Sigmoid colon (tissue), 7 donors: ENCODE measurements around the gene WDR53. TPM values are rescaled to one million over a fixed set of nuclear protein-coding genes. Genes with fewer than 3 reads are reported as not detected.
A peak's percentile ranks its signal among the peaks of the same experiment; 100 is the strongest.

Experiments
- DNase-seq: peaks from one replicate; pipeline ENCODE4 v3.0.0-alpha.2; 2019
- H3K27ac ChIP-seq, 4 donors: fragments of 200-600 bp; sonication (generic); one replicate each; pipeline ENCODE4 v1.5.1; 2016 to 2019; ENCODE audit warnings: mild to moderate bottlenecking in 1 of 4
- H3K27me3 ChIP-seq, 3 donors: fragments of 200-600 bp; sonication (generic); one replicate each; pipeline ENCODE4 v1.5.1; 2019; ENCODE audit warnings: mild to moderate bottlenecking in 1 of 3
- H3K36me3 ChIP-seq, 4 donors: fragments of 200-600 bp; sonication (generic); one replicate each; pipeline ENCODE4 v1.5.1; 2016 to 2019
- H3K4me1 ChIP-seq, 4 donors: fragments of 200-600 bp; sonication (generic); one replicate each; pipeline ENCODE4 v1.5.1; 2017 to 2019
- H3K4me3 ChIP-seq, 4 donors: fragments of 200-600 bp; sonication (generic); one replicate each; pipeline ENCODE4 v1.5.1; 2017 to 2019; ENCODE audit warnings: mild to moderate bottlenecking in 2 of 4, moderate library complexity in 1 of 4
- H3K9me3 ChIP-seq, 4 donors: fragments of 200-600 bp in 3 of 4; sonication (generic) in 3 of 4; one replicate each; pipeline versions ENCODE4 v1.5.1 to v1.6.1; 2013 to 2019
- EP300 ChIP-seq, 4 donors: sonication (generic); formaldehyde crosslinking; IDR thresholded peaks; one replicate each; pipeline ENCODE4 v1.6.1; 2017; ENCODE audit warnings: antibody characterized with exemption in 4 of 4
- POLR2A ChIP-seq, 2 donors: fragments of 450-650 bp; IDR thresholded peaks; one replicate each; pipeline ENCODE4 v1.6.1; 2016; ENCODE audit warnings: antibody characterized with exemption in 2 of 2, mild to moderate bottlenecking in 2 of 2, moderate library complexity in 2 of 2
- POLR2AphosphoS5 ChIP-seq, 4 donors: sonication (generic); formaldehyde crosslinking; IDR thresholded peaks; one replicate each; pipeline ENCODE4 v1.6.1; 2017; ENCODE audit warnings: antibody characterized with exemption in 4 of 4
- WGBS, 2 donors: extraction: QIAGEN DNeasy Blood & Tissue Kit; methylation state at CpG; one replicate each; pipeline ENCODE4 v1.1.7; 2013; 5-methylcytosine and 5-hydroxymethylcytosine counted together
- intact Hi-C: fragments of 100-400 bp; cut with DNase I; formaldehyde crosslinking; loops from one replicate; pipeline ENCODE4 v1.15.1; 2023
- polyA plus RNA-seq, 3 donors: library from polyadenylated mRNA; stranded (reverse); fragments of 200-250 nt; gene quantifications; one replicate each; pipeline ENCODE4 v1.2.3, GENCODE V29; 2013
- total RNA-seq, 4 donors: library from RNA; depleted of rRNA; stranded (reverse); fragments of >200 nt; gene quantifications; one replicate each; pipeline ENCODE4 v1.1.0, GENCODE V29; 2016
- TF ChIP-seq, protein P1 (sequence below), 4 experiments: fragments of 450-650 bp in 3 of 4; fragments of 200-600 bp in 1 of 4; IDR thresholded peaks; one replicate each; pipeline ENCODE4 v1.5.1; 2016 to 2019; ENCODE audit warnings: antibody characterized with exemption in 4 of 4, mild to moderate bottlenecking in 3 of 4, moderate library complexity in 2 of 4
- donor health status: healthy with polysubstance abuse.
- donor health status: Bipolar disorder and iron deficiency.
- donor health status: healthy.

Gene WDR53
- total and polyA plus RNA-seq, 7 donors, result 2.9 to 11.4 (median 6.2) TPM

DNA sequence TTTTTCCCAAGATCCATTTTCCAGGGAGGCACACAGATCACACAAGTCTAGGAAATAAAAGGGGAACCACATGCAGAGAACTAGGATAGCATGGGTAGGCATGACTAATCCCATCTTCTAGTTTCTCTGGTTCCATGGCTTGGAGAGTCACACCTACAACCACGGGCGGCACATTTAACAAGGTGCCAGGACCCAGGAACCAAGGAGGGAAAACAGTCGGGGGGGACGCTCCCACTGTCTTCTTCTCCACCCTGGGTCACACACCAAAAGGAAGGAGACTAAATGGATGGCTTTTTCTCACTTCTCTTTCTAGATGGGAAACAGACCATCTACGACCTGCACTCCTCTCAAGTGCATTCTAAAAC lies 48.7 kb downstream of the WDR53 start:
- no peaks in the 10 kb centered on the region for H3K27me3 ChIP-seq
- H3K36me3 ChIP-seq, result no peaks in the 10 kb centered on the region
- DNase-seq, result no peak
- intact Hi-C loops, result loop anchor here (1.0 kb wide), 1 partner anchor 266 kb away; no protein-coding TSS in a partner anchor
- 74 to 85% methylated on average over 5 of the region's 5 CpGs for whole genome bisulfite sequencing, 2 donors
- no peaks in the 10 kb centered on the region for H3K4me1 ChIP-seq
- H3K27ac ChIP-seq, result no peak overlapping the region
- peaks cover 0 to 24% (median 5%) of the 10 kb centered on the region in 4 donors for H3K9me3 ChIP-seq
- H3K4me3 ChIP-seq, result no peak overlapping the region
- no peak for TF ChIP-seq POLR2AphosphoS5 (IDR thresholded peaks at IDR 0.05)
- no peak for TF ChIP-seq EP300 (IDR thresholded peaks at IDR 0.05)
- no peak for TF ChIP-seq POLR2A (IDR thresholded peaks at IDR 0.05)
- TF ChIP-seq, protein P1, sequence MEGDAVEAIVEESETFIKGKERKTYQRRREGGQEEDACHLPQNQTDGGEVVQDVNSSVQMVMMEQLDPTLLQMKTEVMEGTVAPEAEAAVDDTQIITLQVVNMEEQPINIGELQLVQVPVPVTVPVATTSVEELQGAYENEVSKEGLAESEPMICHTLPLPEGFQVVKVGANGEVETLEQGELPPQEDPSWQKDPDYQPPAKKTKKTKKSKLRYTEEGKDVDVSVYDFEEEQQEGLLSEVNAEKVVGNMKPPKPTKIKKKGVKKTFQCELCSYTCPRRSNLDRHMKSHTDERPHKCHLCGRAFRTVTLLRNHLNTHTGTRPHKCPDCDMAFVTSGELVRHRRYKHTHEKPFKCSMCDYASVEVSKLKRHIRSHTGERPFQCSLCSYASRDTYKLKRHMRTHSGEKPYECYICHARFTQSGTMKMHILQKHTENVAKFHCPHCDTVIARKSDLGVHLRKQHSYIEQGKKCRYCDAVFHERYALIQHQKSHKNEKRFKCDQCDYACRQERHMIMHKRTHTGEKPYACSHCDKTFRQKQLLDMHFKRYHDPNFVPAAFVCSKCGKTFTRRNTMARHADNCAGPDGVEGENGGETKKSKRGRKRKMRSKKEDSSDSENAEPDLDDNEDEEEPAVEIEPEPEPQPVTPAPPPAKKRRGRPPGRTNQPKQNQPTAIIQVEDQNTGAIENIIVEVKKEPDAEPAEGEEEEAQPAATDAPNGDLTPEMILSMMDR (IDR thresholded peaks at IDR 0.05), result no peak

DNA sequence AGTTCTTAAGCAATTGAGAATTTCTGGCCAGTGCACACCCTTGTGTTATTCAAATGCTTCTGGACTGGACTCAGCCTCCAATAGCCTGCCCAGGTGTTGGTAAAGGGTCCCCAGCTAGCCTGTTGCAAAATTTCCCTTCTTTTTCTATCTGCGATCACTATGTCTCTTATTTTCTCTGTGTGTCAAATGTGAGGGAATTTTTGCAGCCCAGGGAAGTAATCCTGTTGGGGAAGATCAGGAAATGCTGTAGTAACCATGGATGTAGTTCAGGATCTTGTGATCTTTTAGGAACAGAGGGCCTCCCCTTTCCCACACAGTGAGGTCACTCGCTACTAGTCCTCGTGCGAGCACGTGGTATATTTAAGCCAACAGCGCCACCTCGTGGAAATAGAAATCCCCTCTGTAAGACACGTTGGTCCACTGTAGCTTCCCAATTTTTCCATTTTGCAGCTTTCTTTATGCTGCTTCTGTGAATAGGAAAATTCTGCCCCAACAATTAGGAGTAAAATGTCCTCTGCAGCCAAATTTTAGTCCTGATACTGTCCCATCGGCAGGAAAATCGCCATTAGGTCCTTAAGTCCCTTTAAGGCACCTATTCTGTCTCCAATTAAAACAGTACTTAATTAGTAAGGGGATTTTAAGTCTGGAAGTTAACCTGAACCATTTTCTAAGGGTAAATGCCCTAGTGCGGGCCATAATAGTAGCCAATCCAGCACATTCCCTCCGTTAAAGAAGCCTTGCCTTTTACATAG lies 49.2 kb downstream of the WDR53 start:
- Histone ChIP-seq H3K9me3 (peaks cover 0 to 24% (median 5%) of the 10 kb centered on the region in 4 donors), H3K4me3 (no peak overlapping the region), H3K4me1 (no peaks in the 10 kb centered on the region), H3K27ac (no peak overlapping the region), H3K36me3 (no peaks in the 10 kb centered on the region), H3K27me3 (no peaks in the 10 kb centered on the region)
- TF ChIP-seq, protein P1 (IDR thresholded peaks at IDR 0.05), result peak; percentile 48 to 69 (median 52)
- no peak for TF ChIP-seq POLR2AphosphoS5 (IDR thresholded peaks at IDR 0.05)
- peak; percentile 82 for DNase-seq
- WGBS, 2 donors, result 52% methylated on average over 12 of the region's 12 CpGs
- intact Hi-C loops, result loop anchor here (1.0 kb wide), 1 partner anchor 266 kb away; no protein-coding TSS in a partner anchor

DNA sequence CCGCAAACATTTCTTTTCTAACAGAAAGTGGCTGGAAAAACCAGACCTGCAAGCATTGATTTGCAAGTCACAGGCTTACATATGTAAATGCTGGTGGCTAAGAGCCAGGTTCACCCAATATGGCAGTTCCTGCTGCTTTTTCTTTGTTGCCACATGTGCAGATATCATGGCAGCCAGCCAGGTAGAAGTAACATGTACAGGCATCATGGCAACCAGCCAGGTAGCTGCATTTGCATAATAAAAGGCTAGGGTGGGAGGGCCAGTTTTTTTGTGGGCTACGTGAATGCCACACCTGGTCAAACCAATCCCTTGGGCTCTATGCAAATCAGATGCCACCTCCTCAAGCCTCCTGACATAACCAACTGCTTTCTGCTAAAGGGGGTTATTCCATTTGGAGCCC lies 50.4 kb downstream of the WDR53 start:
- Histone ChIP-seq H3K36me3 (no peaks in the 10 kb centered on the region), H3K4me3 (no peak overlapping the region), H3K9me3 (peaks cover 0 to 24% (median 5%) of the 10 kb centered on the region in 4 donors), H3K27me3 (no peaks in the 10 kb centered on the region), H3K4me1 (no peaks in the 10 kb centered on the region), H3K27ac (no peak overlapping the region)
- intact Hi-C loops, result no loop called here
- DNase-seq, result no peak
- 76 to 82% methylated on average over 2 of the region's 2 CpGs for WGBS, 2 donors
- no peak for TF ChIP-seq POLR2A (IDR thresholded peaks at IDR 0.05)
- TF ChIP-seq, protein P1 (IDR thresholded peaks at IDR 0.05), result no peak
- no peak for TF ChIP-seq POLR2AphosphoS5 (IDR thresholded peaks at IDR 0.05)
- TF ChIP-seq EP300 (IDR thresholded peaks at IDR 0.05), result no peak

DNA sequence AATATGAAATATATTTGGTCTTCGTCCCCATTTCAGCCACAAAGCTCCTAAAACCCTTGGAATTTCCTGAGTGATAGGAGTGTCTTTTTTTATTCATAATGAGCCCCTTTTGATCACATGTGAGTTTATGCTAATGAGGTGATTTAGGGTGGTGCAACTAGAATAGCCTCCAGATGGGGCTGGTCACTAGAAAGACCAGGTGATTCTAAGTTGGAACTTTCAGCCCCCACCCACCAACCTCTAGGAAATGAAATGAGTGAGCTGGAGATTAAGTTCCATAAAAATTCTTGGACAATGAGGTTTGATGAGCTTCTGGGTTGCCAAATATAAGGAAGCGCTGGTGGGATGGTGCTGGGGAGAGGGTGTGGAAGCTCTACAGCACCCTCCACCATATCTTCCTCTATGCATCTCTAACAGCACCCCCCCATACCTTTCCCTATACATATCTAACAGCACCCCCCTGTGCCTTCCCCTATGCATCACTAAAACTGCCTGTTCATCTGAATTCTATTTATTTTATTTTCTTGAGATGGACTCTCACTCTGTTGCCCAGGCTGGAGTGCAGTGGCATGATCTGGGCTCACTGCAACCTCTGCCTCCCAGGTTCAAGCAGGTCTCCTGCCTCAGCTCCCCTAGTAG lies 51.1 kb downstream of the WDR53 start:
- Histone ChIP-seq H3K4me1 (no peaks in the 10 kb centered on the region), H3K27ac (no peak overlapping the region), H3K9me3 (peaks cover 0 to 24% (median 5%) of the 10 kb centered on the region in 4 donors), H3K36me3 (no peaks in the 10 kb centered on the region), H3K27me3 (no peaks in the 10 kb centered on the region), H3K4me3 (no peak overlapping the region)
- intact Hi-C loops, result no loop called here
- TF ChIP-seq POLR2AphosphoS5 (IDR thresholded peaks at IDR 0.05) (no peak), POLR2A (IDR thresholded peaks at IDR 0.05) (no peak), EP300 (IDR thresholded peaks at IDR 0.05) (no peak)
- no peak for DNase-seq
- 85 to 90% methylated on average over 2 of the region's 2 CpGs for WGBS, 2 donors

DNA sequence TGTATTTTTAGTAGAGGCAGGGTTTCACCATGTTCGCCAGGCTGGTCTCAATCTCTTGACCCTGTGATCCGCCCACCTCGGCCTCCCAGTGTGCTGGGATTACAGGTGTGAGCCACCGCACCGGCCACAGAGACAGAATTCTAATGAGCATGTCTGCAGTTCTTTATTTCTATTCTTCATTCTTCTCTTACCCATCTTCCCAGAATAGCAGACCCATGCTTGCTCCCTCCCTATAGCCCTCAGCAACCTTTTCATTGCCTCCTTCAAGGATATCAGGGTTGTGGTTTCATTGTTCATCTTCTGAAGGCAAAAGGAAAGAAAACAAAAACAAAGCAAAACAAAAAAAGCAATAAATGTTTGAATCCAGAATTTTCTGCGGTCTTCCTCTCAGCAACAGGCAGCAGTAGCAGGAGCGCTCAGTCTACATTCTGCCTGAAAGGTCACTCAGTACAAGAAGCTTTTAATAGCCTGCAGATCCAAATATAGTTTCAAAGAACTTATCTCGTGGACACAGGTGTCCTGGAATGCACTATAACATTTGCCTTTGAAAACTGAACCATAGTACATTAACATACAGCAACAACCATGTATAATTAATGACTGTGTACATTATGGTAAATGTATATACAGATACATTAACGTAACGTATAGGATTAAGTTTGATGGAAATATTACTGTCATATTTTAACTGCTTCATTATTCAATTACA lies 53.3 kb downstream of the WDR53 start, which contains the start of gene SMCO1:
SMCO1 (minus strand) TSS at position 434 of the 709 bp plus-strand sequence; CDS start at position 297, 137 bp downstream.
- H3K4me3 ChIP-seq, result no peak within 1 kb of the TSS
- intact Hi-C loops, result no loop called here
- TF ChIP-seq POLR2A (IDR thresholded peaks at IDR 0.05) (no peak), EP300 (IDR thresholded peaks at IDR 0.05) (no peak)
- TF ChIP-seq, protein P1 (IDR thresholded peaks at IDR 0.05), result no peak
- no peaks in the 10 kb centered on the region for H3K36me3 ChIP-seq
- peaks cover 0 to 19% (median 5%) of the 10 kb centered on the region in 4 donors for H3K9me3 ChIP-seq
- DNase-seq, result no peak
- H3K27me3 ChIP-seq, result no peaks in the 10 kb centered on the region
- 92% methylated on average over 10 of the region's 10 CpGs for WGBS, 2 donors
- no peaks in the 10 kb centered on the region for H3K4me1 ChIP-seq
- H3K27ac ChIP-seq, result no peak within 1 kb of the TSS
